CD4-positive, alpha-beta memory T cell (primary cell): Measurements from ENCODE around the gene TMEM245. TPM values are rescaled to one million over a fixed set of nuclear protein-coding genes. Genes with fewer than 3 reads are reported as not detected.
A peak's percentile ranks its signal among the peaks of the same experiment; 100 is the strongest.
"Not testable (repeated sequence)": the region's sequence is repeated elsewhere in the genome, so short reads cannot be mapped to it uniquely, and the experiment has no call there.

Experiments used
- CTCF ChIA-PET: fragments of 350-600 bp; sonication (Branson Sonifier 250); formaldehyde crosslinking; loops from one replicate; lab custom pipeline; 2021; ENCODE audit warnings: inconsistent platforms; ENCODE audit not compliant: partially characterized antibody; lab: Charles Lee
- POLR2A ChIA-PET: fragments of 350-600 bp; sonication (Branson Sonifier 250); formaldehyde crosslinking; loops from one replicate; lab custom pipeline; 2021; ENCODE audit not compliant: partially characterized antibody; lab: Charles Lee
- DNase-seq, 5 donors: peaks; one replicate each; pipeline versions ENCODE4 v3.0.0 to v3.0.0-alpha.2; 2020 to 2022; ENCODE audit warnings: mixed read lengths in 1 of 5
- H3K27ac ChIP-seq: one replicate; pipeline ENCODE4 v1.7.0; 2013; ENCODE audit warnings: low read depth, low read length
- H3K27me3 ChIP-seq: 2 replicates; pipeline ENCODE4 v1.7.0; 2013; ENCODE audit warnings: mild to moderate bottlenecking, low read length, moderate library complexity; ENCODE audit not compliant: insufficient read depth
- H3K36me3 ChIP-seq: 2 replicates; pipeline ENCODE4 v1.7.0; 2013; ENCODE audit warnings: mild to moderate bottlenecking, low read length, moderate library complexity; ENCODE audit not compliant: insufficient read depth
- H3K4me1 ChIP-seq: 2 replicates; pipeline ENCODE4 v1.7.0; 2013; ENCODE audit warnings: mild to moderate bottlenecking, low read length, moderate library complexity; ENCODE audit not compliant: insufficient read depth
- H3K4me3 ChIP-seq, 2 donors: one replicate each; pipeline ENCODE4 v1.7.0; 2013; ENCODE audit warnings: low read length in 2 of 2, mild to moderate bottlenecking in 1 of 2
- H3K9me3 ChIP-seq, 2 donors: one replicate each; pipeline ENCODE4 v1.7.0; 2013; ENCODE audit warnings: low read length in 2 of 2, control low read depth in 1 of 2; ENCODE audit not compliant: control insufficient read depth in 1 of 2
- H3K27ac Mint-ChIP-seq, 7 donors: one replicate each; pipeline ENCODE4 v1.8.0; 2020 to 2021; ENCODE audit warnings: mixed read lengths in 7 of 7, mild to moderate bottlenecking in 6 of 7, inconsistent platforms in 3 of 7, moderate library complexity in 3 of 7
- H3K27me3 Mint-ChIP-seq, 2 donors: one replicate each; pipeline ENCODE4 v1.8.0; 2020 to 2021; ENCODE audit warnings: mixed read lengths in 2 of 2
- H3K36me3 Mint-ChIP-seq, 2 donors: one replicate each; pipeline ENCODE4 v1.8.0; 2020 to 2021; ENCODE audit warnings: mixed read lengths in 2 of 2, inconsistent platforms in 1 of 2, mild to moderate bottlenecking in 1 of 2
- H3K4me1 Mint-ChIP-seq, 4 donors: one replicate each; pipeline ENCODE4 v1.8.0; 2020 to 2021; ENCODE audit warnings: mixed read lengths in 4 of 4, mild to moderate bottlenecking in 1 of 4
- H3K4me3 Mint-ChIP-seq, 8 donors: one replicate each; pipeline ENCODE4 v1.8.0; 2020 to 2021; ENCODE audit warnings: mixed read lengths in 8 of 8, mild to moderate bottlenecking in 7 of 8, moderate library complexity in 6 of 8, inconsistent platforms in 3 of 8
- H3K9me3 Mint-ChIP-seq, 8 donors: one replicate each; pipeline ENCODE4 v1.8.0; 2020 to 2021; ENCODE audit warnings: mixed read lengths in 8 of 8, mild to moderate bottlenecking in 5 of 8, inconsistent platforms in 3 of 8, moderate library complexity in 1 of 8
- intact Hi-C: fragments of 100-400 bp; cut with micrococcal nuclease; formaldehyde crosslinking; loops from one replicate; pipeline ENCODE4 v1.15.1; 2023
- polyA plus RNA-seq, 2 donors: library from polyadenylated mRNA; unstranded; fragments of 300-500 nt; fragmentation: Illumina TruSeq; gene quantifications; one replicate each; pipeline ENCODE4 v1.2.3, GENCODE V29; 2021
- total RNA-seq, 2 experiments: library from RNA; stranded (reverse); gene quantifications; one replicate each; pipeline ENCODE4 v1.2.3, GENCODE V29; 2021

TMEM245 gene
- total and polyA plus RNA-seq, 4 experiments from 2014 or later: 28.9 to 74.3 (median 57.0) TPM

GRCh38 chr9:108983885-108984284 lies 135.9 kb downstream of the TMEM245 start:
- peaks cover 0 to 7% (median 0%) of the 10 kb centered on the region in 8 donors for H3K9me3 Mint-ChIP-seq
- H3K4me3 Mint-ChIP-seq: no peak overlapping the region
- ChIA-PET POLR2A (no interaction called here), CTCF (no interaction called here)
- no peaks in the 10 kb centered on the region for H3K27me3 ChIP-seq
- no peak overlapping the region for H3K27ac ChIP-seq
- H3K4me1 ChIP-seq: no peaks in the 10 kb centered on the region
- intact Hi-C loops: no loop called here
- no peaks in the 10 kb centered on the region for H3K36me3 Mint-ChIP-seq
- no peaks in the 10 kb centered on the region for H3K9me3 ChIP-seq
- no peaks in the 10 kb centered on the region for H3K27me3 Mint-ChIP-seq
- no peak overlapping the region for H3K27ac Mint-ChIP-seq
- no peaks in the 10 kb centered on the region for H3K4me1 Mint-ChIP-seq
- DNase-seq: no peak
- no peaks in the 10 kb centered on the region for H3K36me3 ChIP-seq
- H3K4me3 ChIP-seq: no peak overlapping the region

DNA sequence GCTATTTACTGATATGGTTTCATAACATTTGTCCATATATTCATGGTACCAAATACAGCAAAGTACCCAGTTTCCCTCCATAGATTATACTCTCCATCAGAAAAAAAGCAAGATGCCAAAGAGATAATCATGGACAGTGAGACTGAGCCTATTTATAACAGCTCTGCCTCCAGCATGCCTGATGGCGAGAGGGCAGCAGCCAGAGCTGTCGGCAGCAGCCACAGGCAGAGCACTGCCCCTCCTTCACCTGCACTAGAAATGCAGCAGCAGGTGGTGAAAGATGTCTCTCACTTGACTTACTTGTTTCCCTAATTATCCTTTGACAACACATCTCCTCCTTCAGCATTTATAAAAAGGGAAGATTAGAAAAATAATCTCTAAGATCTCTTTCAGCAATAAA lies 138.9 kb downstream of the TMEM245 start:
- H3K4me1 Mint-ChIP-seq: no peaks in the 10 kb centered on the region
- intact Hi-C loops: no loop called here
- H3K9me3 Mint-ChIP-seq: no peaks in the 10 kb centered on the region
- no peaks in the 10 kb centered on the region for H3K27me3 Mint-ChIP-seq
- ChIA-PET CTCF (no interaction called here), POLR2A (no interaction called here)
- H3K4me3 ChIP-seq: no peak overlapping the region
- no peaks in the 10 kb centered on the region for H3K9me3 ChIP-seq
- no peak overlapping the region for H3K27ac ChIP-seq
- no peaks in the 10 kb centered on the region for H3K27me3 ChIP-seq
- no peaks in the 10 kb centered on the region for H3K4me1 ChIP-seq
- DNase-seq: no peak
- H3K4me3 Mint-ChIP-seq: no peak overlapping the region
- no peaks in the 10 kb centered on the region for H3K36me3 ChIP-seq
- H3K36me3 Mint-ChIP-seq: no peaks in the 10 kb centered on the region
- H3K27ac Mint-ChIP-seq: no peak overlapping the region

DNA sequence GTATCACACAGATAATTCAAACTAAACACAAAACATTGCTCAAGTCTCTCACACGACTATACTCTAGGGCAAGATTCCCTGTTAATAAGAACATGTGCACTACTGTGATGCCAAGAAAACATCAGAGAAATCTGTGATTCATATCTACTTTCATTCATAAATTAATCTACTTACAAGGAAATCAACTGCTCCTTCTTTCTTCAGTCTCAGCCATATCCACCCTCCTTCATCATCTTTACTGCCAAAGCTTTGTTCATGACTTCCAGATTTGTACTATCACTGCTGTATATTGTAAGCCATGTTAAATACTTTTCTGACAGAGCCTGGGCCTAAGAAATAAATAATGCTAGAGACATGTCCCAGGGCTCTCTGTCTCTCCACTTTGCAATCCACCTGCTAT lies 141.5 kb downstream of the TMEM245 start:
- no peak overlapping the region for H3K27ac ChIP-seq
- ChIA-PET POLR2A (no interaction called here), CTCF (no interaction called here)
- Mint-ChIP-seq H3K4me3 (no peak overlapping the region), H3K4me1 (no peaks in the 10 kb centered on the region), H3K27me3 (no peaks in the 10 kb centered on the region), H3K36me3 (no peaks in the 10 kb centered on the region), H3K27ac (peak overlapping the region in 1 of 7 donors; percentile 6), H3K9me3 (no peaks in the 10 kb centered on the region)
- H3K27me3 ChIP-seq: no peaks in the 10 kb centered on the region
- intact Hi-C loops: no loop called here
- no peaks in the 10 kb centered on the region for H3K36me3 ChIP-seq
- no peaks in the 10 kb centered on the region for H3K4me1 ChIP-seq
- DNase-seq: no peak
- H3K4me3 ChIP-seq: no peak overlapping the region
- H3K9me3 ChIP-seq: no peaks in the 10 kb centered on the region

GRCh38 chr9:108973895-108974294 lies 145.9 kb downstream of the TMEM245 start:
- H3K4me3 ChIP-seq: no peak overlapping the region
- Mint-ChIP-seq H3K4me1 (no peaks in the 10 kb centered on the region), H3K9me3 (peaks cover 0 to 11% (median 0%) of the 10 kb centered on the region in 8 donors), H3K4me3 (no peak overlapping the region), H3K27ac (no peak overlapping the region), H3K36me3 (peaks cover 0 to 7% of the 10 kb centered on the region in 2 donors), H3K27me3 (no peaks in the 10 kb centered on the region)
- ChIA-PET POLR2A (no interaction called here), CTCF (no interaction called here)
- no peak for DNase-seq
- H3K9me3 ChIP-seq: no peaks in the 10 kb centered on the region
- H3K27ac ChIP-seq: no peak overlapping the region
- H3K27me3 ChIP-seq: no peaks in the 10 kb centered on the region
- intact Hi-C loops: no loop called here
- no peaks in the 10 kb centered on the region for H3K4me1 ChIP-seq
- no peaks in the 10 kb centered on the region for H3K36me3 ChIP-seq

GRCh38 chr9:108972626-108973209 lies 147.0 kb downstream of the TMEM245 start:
- no peak for DNase-seq
- H3K27ac Mint-ChIP-seq: no peak overlapping the region
- POLR2A ChIA-PET: no interaction called here

DNA sequence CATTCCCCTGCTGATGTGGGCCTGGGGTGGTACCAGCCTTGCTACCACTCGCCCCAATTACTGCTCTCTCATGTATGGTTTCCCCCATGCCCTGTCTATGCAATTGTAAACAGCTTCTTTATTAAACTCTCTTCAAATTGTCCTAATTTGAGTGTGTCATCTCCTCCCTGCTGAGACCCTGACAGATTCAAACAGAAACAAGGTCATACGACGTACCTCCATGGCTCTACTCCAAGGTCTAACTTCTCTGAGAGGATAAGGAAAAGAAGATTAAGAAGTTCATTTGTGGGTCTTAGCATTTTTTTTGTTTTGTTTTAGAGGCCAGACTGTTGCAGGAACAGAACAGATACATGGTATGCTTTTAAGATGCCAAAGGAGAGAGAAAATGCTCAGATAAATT lies 147.6 kb downstream of the TMEM245 start:
- no peaks in the 10 kb centered on the region for H3K27me3 ChIP-seq
- no peak overlapping the region for H3K4me3 Mint-ChIP-seq
- H3K9me3 Mint-ChIP-seq: peaks cover 0 to 11% (median 0%) of the 10 kb centered on the region in 8 donors
- intact Hi-C loops: no loop called here
- H3K27ac Mint-ChIP-seq: no peak overlapping the region
- no peak overlapping the region for H3K4me3 ChIP-seq
- no peaks in the 10 kb centered on the region for H3K4me1 ChIP-seq
- CTCF ChIA-PET: no interaction called here
- peaks cover 0 to 7% of the 10 kb centered on the region in 2 donors for H3K36me3 Mint-ChIP-seq
- no peaks in the 10 kb centered on the region for H3K4me1 Mint-ChIP-seq
- no peak for DNase-seq
- no peaks in the 10 kb centered on the region for H3K27me3 Mint-ChIP-seq
- POLR2A ChIA-PET: no interaction called here
- H3K36me3 ChIP-seq: no peaks in the 10 kb centered on the region
- no peak overlapping the region for H3K27ac ChIP-seq
- H3K9me3 ChIP-seq: no peaks in the 10 kb centered on the region

More at GRCh38 chr9:108972626-108973209, 147.0 kb downstream of the TMEM245 start:
- H3K36me3 Mint-ChIP-seq: peaks cover 0 to 7% of the 10 kb centered on the region in 2 donors
- Histone ChIP-seq H3K9me3 (no peaks in the 10 kb centered on the region), H3K4me3 (no peak overlapping the region), H3K4me1 (no peaks in the 10 kb centered on the region), H3K36me3 (no peaks in the 10 kb centered on the region), H3K27ac (no peak overlapping the region), H3K27me3 (no peaks in the 10 kb centered on the region)
- H3K9me3 Mint-ChIP-seq: peaks cover 0 to 11% (median 0%) of the 10 kb centered on the region in 8 donors
- no peaks in the 10 kb centered on the region for H3K4me1 Mint-ChIP-seq
- intact Hi-C loops: no loop called here
- CTCF ChIA-PET: no interaction called here
- H3K4me3 Mint-ChIP-seq: no peak overlapping the region
- H3K27me3 Mint-ChIP-seq: no peaks in the 10 kb centered on the region

- H3K36me3 ChIP-seq, H3K4me3 Mint-ChIP-seq, H3K9me3 ChIP-seq, H3K27me3 ChIP-seq, intact Hi-C loops, H3K27ac ChIP-seq, H3K4me1 ChIP-seq, H3K27me3 Mint-ChIP-seq, H3K4me3 ChIP-seq, DNase-seq, H3K4me1 Mint-ChIP-seq, H3K36me3 Mint-ChIP-seq, POLR2A ChIA-PET: not testable (repeated sequence)
- Mint-ChIP-seq H3K27ac (peak overlapping the region in 1 of 7 donors; percentile 38), H3K9me3 (peaks cover 0 to 11% (median 0%) of the 10 kb centered on the region in 8 donors)
- CTCF ChIA-PET: interaction anchor here (1.2 kb wide), 1 partner anchor 17 kb away, joined by 3 read pairs; no protein-coding TSS in a partner anchor
Measured at GRCh38 chr9:108971392-108971791, 148.4 kb downstream of the TMEM245 start.
